ENCODE results near the gene EID1. TPM values are rescaled to one million over a fixed set of nuclear protein-coding genes. Genes with fewer than 3 reads are reported as not detected.

The EID1 gene
- total RNA-seq, 4 donors from 2014 or later = 242 to 458 (median 311) TPM

DNA sequence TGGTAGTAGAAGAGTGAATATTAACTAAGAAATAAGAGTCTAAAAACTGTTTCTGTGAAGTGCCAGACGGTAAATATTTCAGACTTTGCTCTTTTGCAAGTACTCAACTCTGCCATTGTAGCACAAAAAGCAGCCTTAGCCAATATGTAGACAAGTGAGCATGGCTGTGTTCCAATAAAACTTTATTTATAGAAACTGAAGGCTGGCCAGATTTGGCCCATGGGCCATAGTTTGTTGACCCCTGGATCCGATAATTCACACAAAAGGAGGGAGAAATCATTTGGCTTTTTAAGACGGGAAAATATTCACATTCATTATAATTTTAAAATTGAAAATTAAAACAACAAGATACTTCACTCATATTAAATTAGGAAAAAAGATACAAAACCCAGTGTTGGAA lies 15.4 kb downstream of the EID1 start:
- Histone ChIP-seq H3K27me3 (no peaks in the 10 kb centered on the region), H3K4me1 (peaks cover 0 to 39% (median 3%) of the 10 kb centered on the region in 4 donors), H3K27ac (peak overlapping the region in 3 of 4 donors; percentile 19 to 95 (median 78)), H3K4me3 (no peak overlapping the region), H3K9me3 (no peaks in the 10 kb centered on the region), H3K36me3 (no peaks in the 10 kb centered on the region)
- TF ChIP-seq, protein P1, sequence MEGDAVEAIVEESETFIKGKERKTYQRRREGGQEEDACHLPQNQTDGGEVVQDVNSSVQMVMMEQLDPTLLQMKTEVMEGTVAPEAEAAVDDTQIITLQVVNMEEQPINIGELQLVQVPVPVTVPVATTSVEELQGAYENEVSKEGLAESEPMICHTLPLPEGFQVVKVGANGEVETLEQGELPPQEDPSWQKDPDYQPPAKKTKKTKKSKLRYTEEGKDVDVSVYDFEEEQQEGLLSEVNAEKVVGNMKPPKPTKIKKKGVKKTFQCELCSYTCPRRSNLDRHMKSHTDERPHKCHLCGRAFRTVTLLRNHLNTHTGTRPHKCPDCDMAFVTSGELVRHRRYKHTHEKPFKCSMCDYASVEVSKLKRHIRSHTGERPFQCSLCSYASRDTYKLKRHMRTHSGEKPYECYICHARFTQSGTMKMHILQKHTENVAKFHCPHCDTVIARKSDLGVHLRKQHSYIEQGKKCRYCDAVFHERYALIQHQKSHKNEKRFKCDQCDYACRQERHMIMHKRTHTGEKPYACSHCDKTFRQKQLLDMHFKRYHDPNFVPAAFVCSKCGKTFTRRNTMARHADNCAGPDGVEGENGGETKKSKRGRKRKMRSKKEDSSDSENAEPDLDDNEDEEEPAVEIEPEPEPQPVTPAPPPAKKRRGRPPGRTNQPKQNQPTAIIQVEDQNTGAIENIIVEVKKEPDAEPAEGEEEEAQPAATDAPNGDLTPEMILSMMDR (IDR thresholded peaks at IDR 0.05) = no peak
- TF ChIP-seq EP300 (IDR thresholded peaks at IDR 0.05) = no peak
- no peak for TF ChIP-seq POLR2A (IDR thresholded peaks at IDR 0.05)
- WGBS, 2 donors = 28 to 31% methylated on average over 3 of the region's 3 CpGs
- no peak for DNase-seq (ENCODE audit: low spot score in 2 of 2)

DNA sequence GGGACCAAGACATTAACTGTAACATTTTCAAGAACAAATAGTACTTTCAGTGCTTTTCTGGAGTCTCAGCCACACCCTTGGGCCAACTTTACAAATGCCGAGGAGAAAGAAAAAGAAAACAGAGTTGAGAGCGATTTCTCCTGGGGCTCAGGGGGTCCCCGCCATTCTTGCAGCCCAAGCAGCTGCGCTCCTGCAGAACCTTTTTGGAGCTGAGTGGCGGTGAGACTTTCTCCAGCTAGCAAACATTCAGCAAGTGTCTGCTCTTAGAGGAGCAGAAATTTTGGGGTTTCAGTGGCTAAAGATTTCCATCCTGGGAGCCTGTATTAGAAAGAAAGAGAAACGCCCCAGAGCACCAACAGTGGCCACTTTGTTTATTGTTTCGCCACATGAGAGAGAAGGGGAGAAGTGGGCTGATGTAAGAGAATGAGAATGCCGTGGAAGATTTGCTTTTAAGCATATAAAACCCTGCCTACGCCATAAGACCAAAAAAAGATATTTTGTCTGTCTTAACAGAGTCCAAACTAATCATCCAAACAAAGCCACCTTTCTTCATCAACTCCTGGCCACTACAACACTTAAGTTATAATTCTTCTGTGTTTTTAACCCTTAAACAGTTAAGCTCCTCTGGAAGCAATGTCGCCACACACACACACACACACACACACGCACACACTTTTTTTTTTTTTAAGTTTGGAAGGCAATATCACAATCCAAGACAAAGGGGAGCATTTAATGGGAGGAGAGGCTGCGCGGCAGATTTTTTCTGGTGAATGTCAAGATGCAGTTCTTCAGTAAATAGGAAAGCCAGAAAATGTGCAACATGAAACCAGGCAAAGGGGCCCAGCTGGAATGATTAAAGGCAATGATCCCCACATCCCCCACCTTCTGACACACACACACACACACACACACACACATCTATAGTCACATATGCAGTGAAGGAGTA lies 19.2 kb downstream of the EID1 start:
- TF ChIP-seq POLR2A (IDR thresholded peaks at IDR 0.05) = peak in 1 of 2 donors; percentile 16
- TF ChIP-seq EP300 (IDR thresholded peaks at IDR 0.05) = peak in 1 of 2 donors; percentile 70
- TF ChIP-seq, protein P1 (IDR thresholded peaks at IDR 0.05) = no peak
- no peaks in the 10 kb centered on the region for H3K36me3 ChIP-seq
- H3K4me1 ChIP-seq = peaks cover 0 to 37% (median 10%) of the 10 kb centered on the region in 4 donors
- peak overlapping the region; percentile 68 to 98 (median 88) for H3K27ac ChIP-seq
- WGBS, 2 donors = 12 to 19% methylated on average over 13 of the region's 13 CpGs
- H3K4me3 ChIP-seq = peak overlapping the region; percentile 21 to 49 (median 26)
- no peaks in the 10 kb centered on the region for H3K27me3 ChIP-seq
- peak in 1 of 2 donors; percentile 21 for DNase-seq (ENCODE audit: low spot score in 2 of 2)
- no peaks in the 10 kb centered on the region for H3K9me3 ChIP-seq

- H3K27ac ChIP-seq = peak overlapping the region; percentile 68 to 98 (median 88)
- whole genome bisulfite sequencing, 2 donors = 22 to 34% methylated on average over 4 of the region's 4 CpGs
Observed at GRCh38 chr15:48898032-48898431, 20.1 kb downstream of the EID1 start.

DNA sequence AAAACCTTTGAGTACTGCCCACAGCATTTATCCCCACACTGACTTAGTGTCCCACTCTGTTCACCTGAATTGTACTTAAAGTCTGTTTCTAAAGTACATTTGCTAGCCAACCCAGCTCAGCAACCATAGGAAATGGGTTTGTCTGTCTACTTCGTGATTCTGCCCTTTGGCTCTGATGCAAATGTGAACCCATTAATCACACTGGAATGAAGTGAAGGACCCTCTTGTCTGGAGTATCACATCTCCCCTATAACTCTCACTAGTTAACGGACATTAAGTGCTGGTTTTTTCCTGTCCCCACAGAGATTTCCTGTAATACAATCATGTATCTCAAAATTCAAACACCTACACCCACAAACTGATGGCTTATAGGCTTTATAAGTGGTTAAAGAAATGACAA lies 20.5 kb downstream of the EID1 start:
- no peak for DNase-seq (ENCODE audit: low spot score in 2 of 2)
- H3K36me3 ChIP-seq = no peaks in the 10 kb centered on the region
- no peak for TF ChIP-seq POLR2A (IDR thresholded peaks at IDR 0.05)
- TF ChIP-seq, protein P1 (IDR thresholded peaks at IDR 0.05) = no peak
- no peak for TF ChIP-seq EP300 (IDR thresholded peaks at IDR 0.05)
- no peaks in the 10 kb centered on the region for H3K9me3 ChIP-seq
- no peaks in the 10 kb centered on the region for H3K27me3 ChIP-seq
- peaks cover 0 to 46% (median 10%) of the 10 kb centered on the region in 4 donors for H3K4me1 ChIP-seq
- H3K4me3 ChIP-seq = peak overlapping the region in 3 of 4 donors; percentile 23 to 49 (median 30)
- 31 to 53% methylated on average over 2 of the region's 2 CpGs for WGBS, 2 donors
- H3K27ac ChIP-seq = peak overlapping the region; percentile 68 to 98 (median 88)

More at GRCh38 chr15:48898032-48898431, 20.1 kb downstream of the EID1 start:
- Histone ChIP-seq H3K36me3 (no peaks in the 10 kb centered on the region), H3K27me3 (no peaks in the 10 kb centered on the region), H3K4me3 (peak overlapping the region; percentile 21 to 49 (median 26)), H3K9me3 (no peaks in the 10 kb centered on the region), H3K4me1 (peaks cover 0 to 44% (median 10%) of the 10 kb centered on the region in 4 donors)
- no peak for DNase-seq (ENCODE audit: low spot score in 2 of 2)
- no peak for TF ChIP-seq EP300 (IDR thresholded peaks at IDR 0.05)
- TF ChIP-seq, protein P1 (IDR thresholded peaks at IDR 0.05) = no peak
- no peak for TF ChIP-seq POLR2A (IDR thresholded peaks at IDR 0.05)

DNA sequence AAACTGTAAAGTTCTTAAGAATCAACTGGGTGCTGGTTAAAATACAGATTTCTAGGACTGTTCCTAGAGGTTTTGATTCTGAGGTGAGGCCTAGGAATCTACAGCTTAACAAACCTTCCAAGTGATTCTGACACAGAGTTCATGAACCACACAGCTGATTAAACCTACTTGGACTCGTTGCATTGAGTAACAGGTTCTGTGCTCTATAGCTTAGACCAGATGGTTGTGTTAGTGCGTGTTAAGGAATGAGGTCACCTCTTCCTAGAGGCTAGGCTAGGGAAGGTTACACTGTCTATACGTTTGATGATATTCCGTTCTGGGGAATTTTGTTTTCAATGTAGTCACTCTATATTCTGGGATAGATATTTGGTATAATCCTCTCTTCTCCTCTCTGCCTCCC lies 21.9 kb downstream of the EID1 start:
- Histone ChIP-seq H3K9me3 (no peaks in the 10 kb centered on the region), H3K4me1 (peaks cover 0 to 46% (median 10%) of the 10 kb centered on the region in 4 donors), H3K27me3 (no peaks in the 10 kb centered on the region), H3K4me3 (no peak overlapping the region), H3K27ac (peak overlapping the region in 3 of 4 donors; percentile 68 to 98 (median 95)), H3K36me3 (no peaks in the 10 kb centered on the region)
- WGBS, 2 donors = 83 to 85% methylated on average over 4 of the region's 4 CpGs
- TF ChIP-seq POLR2A (IDR thresholded peaks at IDR 0.05) (no peak), EP300 (IDR thresholded peaks at IDR 0.05) (no peak)
- TF ChIP-seq, protein P1 (IDR thresholded peaks at IDR 0.05) = no peak
- no peak for DNase-seq (ENCODE audit: low spot score in 2 of 2)
